GM12878 (cell line): ENCODE data around the gene LAMA2. TPM values are rescaled to one million over a fixed set of nuclear protein-coding genes. Genes with fewer than 3 reads are reported as not detected.

ENCODE experiments used
- ATAC-seq: fragments of 200-7000 bp; cut with Tn5 transposase; 3 replicates; pipeline ENCODE4 v1.9.1; 2020; ENCODE audit warnings: mild to moderate bottlenecking, moderate library complexity
- BruUV-seq: library from RNA; stranded (reverse); fragments of 400-500 nt; replicated peaks from 2 replicates; lab custom pipeline; 2021; lab: Mats Ljungman, UMichigan
- CTCF ChIA-PET: fragments of 300-600 bp; sonication (Branson Sonifier 250); formaldehyde crosslinking; extraction: SDS; loops from one replicate; lab custom pipeline; 2021; ENCODE audit warnings: inconsistent platforms; lab: Yijun Ruan, JAX
- POLR2A ChIA-PET: fragments of 350-600 bp; formaldehyde crosslinking; extraction: SDS; loops from one replicate; lab custom pipeline; 2021; ENCODE audit warnings: inconsistent platforms; lab: Charles Lee
- RAD21 ChIA-PET: fragments of 300-600 bp; sonication (Branson Sonifier 250); formaldehyde crosslinking; loops from one replicate; lab custom pipeline; 2023; ENCODE audit warnings: antibody characterized with exemption; ENCODE audit not compliant: unreplicated experiment; lab: Charles Lee
- SMC1A ChIA-PET: fragments of 300-600 bp; sonication (Branson Sonifier 250); formaldehyde crosslinking; loops from one replicate; lab custom pipeline; 2023; ENCODE audit not compliant: unreplicated experiment, uncharacterized antibody; lab: Charles Lee
- DNase-seq: peaks from one replicate; pipeline ENCODE4 v3.0.0-alpha.2; 2011; ENCODE audit warnings: low read depth, low spot score
- FAIRE-seq: peaks from 3 replicates; lab custom pipeline; 2011; peaks lifted over from hg19 to GRCh38; lab: Jason Lieb, UNC
- H2AFZ ChIP-seq: 2 replicates; pipeline ENCODE4 v1.6.0; 2011; ENCODE audit warnings: low read depth, low read length, control low read depth; ENCODE audit not compliant: control insufficient read depth
- H3K27ac ChIP-seq: 2 replicates; pipeline ENCODE4 v1.5.1; 2011; ENCODE audit warnings: control low read depth; ENCODE audit not compliant: control insufficient read depth, insufficient read depth
- H3K27me3 ChIP-seq, 2 experiments: replicated peaks in 1 of 2; 2 replicates each; pipeline versions ENCODE4 v1.6.0 to v1.6.1; 2011; ENCODE audit warnings: low read length in 1 of 2; ENCODE audit not compliant: control insufficient read depth in 2 of 2, insufficient read depth in 2 of 2
- H3K36me3 ChIP-seq, 2 experiments: 2 replicates each; pipeline ENCODE4 v1.5.1; 2011; ENCODE audit warnings: low read length in 1 of 2; ENCODE audit not compliant: control insufficient read depth in 2 of 2, insufficient read depth in 2 of 2
- H3K4me1 ChIP-seq: 2 replicates; pipeline ENCODE4 v1.6.1; 2011; ENCODE audit warnings: mild to moderate bottlenecking, low read length, moderate library complexity, mixed read lengths; ENCODE audit not compliant: control insufficient read depth, insufficient read depth
- H3K4me2 ChIP-seq: 2 replicates; pipeline ENCODE4 v1.6.0; 2011; ENCODE audit warnings: control low read depth; ENCODE audit not compliant: control insufficient read depth, insufficient read depth
- H3K4me3 ChIP-seq: fragments of 200-600 bp; sonication (generic); 2 replicates; pipeline ENCODE4 v1.5.1; 2016
- H3K79me2 ChIP-seq: 2 replicates; pipeline ENCODE4 v1.6.0; 2011; ENCODE audit warnings: low read length; ENCODE audit not compliant: control insufficient read depth, insufficient read depth
- H3K9ac ChIP-seq: 2 replicates; pipeline ENCODE4 v1.8.0; 2011; ENCODE audit warnings: low read length, control low read depth, mixed read lengths; ENCODE audit not compliant: control insufficient read depth, insufficient read depth
- H3K9me3 ChIP-seq: replicated peaks from 3 replicates; pipeline ENCODE4 v1.5.1; 2011; ENCODE audit warnings: mild to moderate bottlenecking, low read length; ENCODE audit not compliant: control insufficient read depth, insufficient read depth
- H4K20me1 ChIP-seq: 2 replicates; pipeline ENCODE4 v1.6.0; 2011; ENCODE audit not compliant: control insufficient read depth, insufficient read depth
- CEBPZ ChIP-seq: fragments of 150-350 bp; IDR thresholded peaks from 2 replicates; pipeline ENCODE4 v1.6.1; 2016; ENCODE audit warnings: low read depth, low read length
- DPF2 ChIP-seq: fragments of 450-650 bp; IDR thresholded peaks from 2 replicates; pipeline ENCODE4 v1.6.1; 2017; ENCODE audit warnings: mild to moderate bottlenecking
- ESRRA ChIP-seq: IDR thresholded peaks from 2 replicates; pipeline ENCODE4 v1.6.1; 2012; ENCODE audit warnings: mild to moderate bottlenecking, low read length, improper control_type of control experiment
- EZH2 ChIP-seq: IDR thresholded peaks from 2 replicates; pipeline ENCODE4 v1.6.1; 2012; ENCODE audit warnings: low read depth, mild to moderate bottlenecking, control low read depth, inconsistent platforms, low read length, borderline replicate concordance; ENCODE audit not compliant: control insufficient read depth
- NR2C1 ChIP-seq: fragments of 450-650 bp; IDR thresholded peaks from 2 replicates; pipeline ENCODE4 v1.6.1; 2017; ENCODE audit warnings: antibody characterized with exemption, mild to moderate bottlenecking, moderate library complexity
- WGBS: methylation state at CpG from one replicate; pipeline ENCODE4 v1.1.6; 2016; ENCODE audit warnings: low lambda C conversion rate; ENCODE audit not compliant: insufficient replicate concordance, insufficient coverage; ENCODE audit errors: missing lambda C conversion rate; 5-methylcytosine and 5-hydroxymethylcytosine counted together
- in situ Hi-C: fragments of 300-500 bp; cut with MboI; formaldehyde crosslinking; loops from 9 replicates; pipeline ENCODE4 v1.14.3; 2018; ENCODE audit warnings: mixed read lengths
- intact Hi-C: fragments of 100-400 bp; cut with micrococcal nuclease; formaldehyde crosslinking; loops from one replicate; pipeline ENCODE4 v1.14.2; 2022; ENCODE audit not compliant: unreplicated experiment
- polyA plus RNA-seq, 11 experiments: library from polyadenylated mRNA; depleted of rRNA in 4 of 11; unstranded in 6 of 11; stranded (reverse) in 5 of 11; fragments of >200 nt; fragmentation: Nextera tagmentation in 4 of 11; fragmentation: Illumina TruSeq in 1 of 11; extraction: Ambion mirVana in 4 of 11; extraction: Trizol in 1 of 11; gene quantifications; 1 replicate in 1 of 11; 2 replicates in 10 of 11; pipeline versions ENCODE4 v1.2.1 to v1.2.3, GENCODE V29; 2011 to 2016; ENCODE audit warnings: inconsistent platforms in 2 of 11, missing spikeins in 2 of 11, low read depth in 1 of 11
- total RNA-seq, 4 experiments: library from RNA; depleted of rRNA in 3 of 4; stranded (reverse); fragments of >200 nt in 3 of 4; fragmentation: Illumina TruSeq in 1 of 4; extraction: Trizol in 1 of 4; gene quantifications; 2 replicates each; pipeline versions ENCODE4 v1.2.1 to v1.2.3, GENCODE V29; 2013 to 2021

The LAMA2 gene
- total and polyA plus RNA-seq, 10 of the 15 experiments (the other 5 are each of a cell fraction or from before 2014, with no cell fraction given) = 0.04 to 2.0 (median 0.37) TPM; not detected in 1

- H3K27me3 ChIP-seq = no peaks in the 10 kb centered on the region
- no peak overlapping the region for H3K4me2 ChIP-seq
- no peak overlapping the region for H3K9ac ChIP-seq
- ATAC-seq = no peak
- DNase-seq = no peak
- WGBS = 44% methylated on average over 5 of the region's 5 CpGs
- RAD21 ChIA-PET = no interaction called here
- TF ChIP-seq NR2C1 (no peak), EZH2 (no peak), ESRRA (no peak), CEBPZ (no peak), DPF2 (no peak)
- TF ChIP-seq, all 136 proteins: peak for 0
- ChIA-PET POLR2A (no interaction called here), CTCF (no interaction called here), SMC1A (no interaction called here)
- Histone ChIP-seq H2AFZ (no peak overlapping the region), H4K20me1 (no peaks in the 10 kb centered on the region), H3K27ac (no peak overlapping the region), H3K36me3 (no peaks in the 10 kb centered on the region), H3K4me1 (no peaks in the 10 kb centered on the region), H3K79me2 (no peaks in the 10 kb centered on the region), H3K9me3 (no peaks in the 10 kb centered on the region), H3K4me3 (no peak overlapping the region)
- intact Hi-C loops (no loop called here), in situ Hi-C loops (no loop called here)
- BruUV-seq = no TSS peak
- no peak for FAIRE-seq
Measured at GRCh38 chr6:129267028-129267427, 384.1 kb downstream of the LAMA2 start.
